HFF-Myc (cell line): ENCODE measurements around the gene DLG2.
"Not testable (repeated sequence)": the region's sequence is repeated elsewhere in the genome, so short reads cannot be mapped to it uniquely, and the experiment has no call there.

Source experiments
- DNase-seq: peaks from one replicate; pipeline ENCODE4 v3.0.0-alpha.2; 2011; ENCODE audit warnings: low read depth; ENCODE audit errors: extremely low read depth
- H3K4me3 ChIP-seq: replicated peaks from 2 replicates; pipeline ENCODE4 v1.5.1; 2011; ENCODE audit warnings: low read depth, mild to moderate bottlenecking, control low read depth, low read length
- CTCF ChIP-seq: IDR thresholded peaks from 2 replicates; pipeline ENCODE4 v1.5.1; 2012; ENCODE audit warnings: mild to moderate bottlenecking, low read depth, low read length, control low read depth; ENCODE audit errors: missing control alignments

The DLG2 gene

GRCh38 chr11:83600661-83601060 is 2026.5 kb downstream of the DLG2 start:
- TF ChIP-seq CTCF, result no peak
- no peak overlapping the region for H3K4me3 ChIP-seq
- no peak for DNase-seq

- TF ChIP-seq CTCF, result no peak
- no peak for DNase-seq
- H3K4me3 ChIP-seq, result no peak overlapping the region
Measured at GRCh38 chr11:83599066-83599465, 2028.1 kb downstream of the DLG2 start.

- H3K4me3 ChIP-seq, result not testable (repeated sequence)
Measured at GRCh38 chr11:83587797-83588196, 2039.3 kb downstream of the DLG2 start.

GRCh38 chr11:83583757-83584366 is 2043.3 kb downstream of the DLG2 start:
- DNase-seq, result peak; percentile 10
- H3K4me3 ChIP-seq, result no peak overlapping the region
- TF ChIP-seq CTCF, result no peak

More at GRCh38 chr11:83587797-83588196, 2039.3 kb downstream of the DLG2 start:
- DNase-seq, result not testable (repeated sequence)

- no peak for DNase-seq
- no peak overlapping the region for H3K4me3 ChIP-seq
- TF ChIP-seq CTCF, result no peak
Measured at GRCh38 chr11:83574519-83574918, 2052.6 kb downstream of the DLG2 start.

GRCh38 chr11:83572581-83573496 is 2054.3 kb downstream of the DLG2 start:
- no peak overlapping the region for H3K4me3 ChIP-seq
- DNase-seq, result no peak
- TF ChIP-seq CTCF, result no peak

- TF ChIP-seq CTCF, result no peak
- DNase-seq, result no peak
- H3K4me3 ChIP-seq, result no peak overlapping the region
Measured at GRCh38 chr11:83571302-83571701, 2055.8 kb downstream of the DLG2 start.
